ENCODE measurements around the gene ENDOU.

- TF ChIP-seq EZH2 (IDR thresholded peaks at IDR 0.05) (no peak), POLR2AphosphoS5 (IDR thresholded peaks at IDR 0.05; ENCODE audit: borderline replicate concordance, low read depth, low read length) (no peak), FOXP2 (optimal IDR thresholded peaks at IDR 0.05; ENCODE audit: control extremely low read depth, extremely low read length, insufficient read depth) (no peak)
Observed at GRCh38 chr12:47722136-47722834, 3.0 kb downstream of the ENDOU start.
